Measurements from ENCODE around the gene KIF26B. TPM values are rescaled to one million over a fixed set of nuclear protein-coding genes. Genes with fewer than 3 reads are reported as not detected.
"Not testable (repeated sequence)": the region's sequence is repeated elsewhere in the genome, so short reads cannot be mapped to it uniquely, and the experiment has no call there.

Gene KIF26B
- 10 to 100 TPM; 29.8 to 33.7 (median 30.3) TPM for polyA plus RNA-seq (ENCODE audit: insufficient read length in 3 of 3)

- no peak for DNase-seq (ENCODE audit: low read depth in 3 of 3, low spot score in 2 of 3)
Measured at GRCh38 chr1:245154429-245155271, at the start of gene KIF26B. Gene KIF26B, plus strand, starts transcription at chr1:245154985. Its CDS starts 440 bp downstream, at chr1:245155425.

GRCh38 chr1:245105042-245105441 lies 49.7 kb upstream of the KIF26B start:
- no peak for DNase-seq (ENCODE audit: low read depth in 3 of 3, low spot score in 2 of 3)

- no peak for DNase-seq (ENCODE audit: low read depth in 3 of 3, low spot score in 2 of 3)
Measured at GRCh38 chr1:245105815-245106410, 48.9 kb upstream of the KIF26B start.

DNA sequence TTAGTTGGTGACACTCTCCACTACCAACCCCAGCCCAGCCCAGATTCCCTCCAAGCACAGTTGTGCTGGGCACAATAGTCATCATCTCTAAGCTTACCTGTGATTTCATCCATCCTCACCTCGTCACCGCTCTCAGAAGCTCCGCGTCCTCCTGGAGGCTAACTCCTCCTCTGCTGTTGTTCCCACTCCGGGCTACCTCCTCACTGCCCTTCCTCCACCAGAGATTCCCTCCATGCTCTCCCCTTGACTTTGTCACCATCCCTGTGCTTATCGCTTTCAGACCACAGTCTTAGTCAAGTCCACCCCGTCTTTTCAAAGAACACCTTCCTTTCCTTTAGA lies 47.0 kb upstream of the KIF26B start:
- DNase-seq (ENCODE audit: low read depth in 3 of 3, low spot score in 2 of 3) = no peak

GRCh38 chr1:245108246-245108645 lies 46.5 kb upstream of the KIF26B start:
- DNase-seq (ENCODE audit: low read depth in 3 of 3, low spot score in 2 of 3) = no peak

DNA sequence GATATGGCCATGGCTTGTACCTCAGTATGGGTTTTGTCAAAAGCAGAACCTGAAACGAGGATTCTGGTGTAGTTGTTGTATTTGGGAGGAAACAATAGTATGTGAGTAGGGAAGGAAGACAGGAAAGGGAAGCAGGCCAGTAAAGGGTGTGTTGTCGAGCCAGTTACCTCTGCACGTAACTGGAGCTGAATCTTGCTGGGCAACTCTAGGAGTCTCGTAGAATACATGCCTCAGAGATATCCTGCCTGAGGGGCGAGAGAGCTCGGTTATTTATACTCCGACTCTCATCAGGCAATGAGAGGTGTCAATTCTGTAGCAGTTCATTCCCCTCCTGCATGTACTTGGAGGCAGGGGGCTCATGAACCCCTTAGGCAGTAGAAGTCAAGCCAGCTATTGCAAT lies 45.9 kb upstream of the KIF26B start:
- no peak for DNase-seq (ENCODE audit: low read depth in 3 of 3, low spot score in 2 of 3)

DNA sequence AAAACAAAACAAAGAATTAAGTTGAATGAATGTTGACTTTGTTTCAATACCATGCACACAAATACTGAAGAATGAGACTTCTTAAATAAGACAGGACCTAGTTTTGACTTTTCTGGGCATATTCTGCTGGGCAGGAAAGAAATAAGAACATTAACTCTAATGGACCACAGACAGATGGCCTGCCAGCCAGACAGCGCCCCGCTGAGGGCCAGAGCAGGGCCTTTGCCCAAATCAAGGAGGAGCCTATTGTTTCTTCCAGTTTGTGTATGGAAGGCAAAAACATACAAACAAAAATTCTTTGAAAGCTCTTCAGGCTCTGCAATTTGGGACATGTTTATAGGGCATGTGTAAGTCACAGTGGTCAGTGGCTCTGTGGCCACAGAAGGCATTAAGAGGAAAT lies 44.4 kb upstream of the KIF26B start:
- DNase-seq (ENCODE audit: low read depth in 3 of 3, low spot score in 2 of 3) = no peak

DNA sequence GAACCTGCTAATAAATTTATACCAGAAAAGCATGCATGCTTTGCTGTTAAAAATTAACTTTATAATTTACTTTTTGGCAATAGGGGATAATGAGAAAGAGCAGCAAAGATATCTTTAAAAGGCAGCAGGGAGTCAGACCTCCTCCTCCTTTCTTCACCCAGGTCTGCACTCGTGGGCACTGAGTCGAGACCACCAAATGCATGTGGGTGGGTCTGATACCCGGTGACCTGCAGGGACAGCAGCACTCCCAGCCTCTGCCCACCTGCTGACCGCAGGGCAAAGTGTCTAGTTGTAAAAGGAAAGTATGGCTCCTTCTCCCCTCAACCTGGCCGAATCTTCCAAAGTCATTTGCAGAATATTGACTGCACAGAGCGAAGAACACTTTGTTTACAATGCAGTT lies 43.7 kb upstream of the KIF26B start:
- DNase-seq (ENCODE audit: low read depth in 3 of 3, low spot score in 2 of 3) = no peak

GRCh38 chr1:245113649-245114048 lies 41.1 kb upstream of the KIF26B start:
- DNase-seq (ENCODE audit: low read depth in 3 of 3, low spot score in 2 of 3) = no peak

- DNase-seq (ENCODE audit: low read depth in 3 of 3, low spot score in 2 of 3) = no peak
Measured at GRCh38 chr1:245116131-245116530, 38.7 kb upstream of the KIF26B start.

DNA sequence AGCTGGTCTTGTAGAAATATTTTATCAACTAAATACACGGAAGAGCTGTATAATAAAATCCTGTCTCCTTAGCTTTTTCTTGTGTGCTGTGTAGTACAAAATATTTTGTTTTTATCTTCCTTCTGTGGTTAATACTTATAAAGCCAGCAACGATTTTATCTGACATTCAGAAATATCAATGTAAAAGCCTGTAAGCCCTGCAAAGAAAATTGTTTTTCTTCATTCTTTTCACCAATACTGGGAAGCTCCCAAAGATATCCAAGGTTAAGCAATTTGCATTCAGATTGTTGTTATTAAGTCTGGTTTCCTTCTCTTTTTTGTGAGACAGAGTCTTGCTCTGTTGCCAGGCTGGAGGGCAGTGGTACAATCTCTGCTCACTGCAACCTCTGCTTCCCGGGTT lies 38.0 kb upstream of the KIF26B start:
- DNase-seq (ENCODE audit: low read depth in 3 of 3, low spot score in 2 of 3) = no peak

DNA sequence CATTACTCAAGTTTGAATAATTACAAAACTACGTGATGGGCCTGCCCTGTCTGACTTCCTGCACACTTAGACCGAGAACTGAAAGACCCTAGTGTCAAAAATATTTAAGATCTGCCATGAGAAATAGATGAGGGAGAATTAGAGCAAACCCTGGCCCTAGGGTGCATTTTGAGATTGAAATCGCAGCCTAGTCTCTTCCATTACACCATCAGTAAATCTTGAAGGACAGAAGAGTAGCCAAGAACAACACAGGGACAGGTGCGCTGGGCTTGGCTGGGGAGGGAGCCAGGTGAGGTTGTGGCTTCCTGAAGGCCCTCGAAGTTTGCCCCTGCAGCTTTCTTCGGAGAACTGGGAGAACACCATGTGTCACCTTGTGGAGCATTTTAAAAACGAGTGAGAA lies 36.7 kb upstream of the KIF26B start:
- DNase-seq (ENCODE audit: low read depth in 3 of 3, low spot score in 2 of 3) = no peak

DNA sequence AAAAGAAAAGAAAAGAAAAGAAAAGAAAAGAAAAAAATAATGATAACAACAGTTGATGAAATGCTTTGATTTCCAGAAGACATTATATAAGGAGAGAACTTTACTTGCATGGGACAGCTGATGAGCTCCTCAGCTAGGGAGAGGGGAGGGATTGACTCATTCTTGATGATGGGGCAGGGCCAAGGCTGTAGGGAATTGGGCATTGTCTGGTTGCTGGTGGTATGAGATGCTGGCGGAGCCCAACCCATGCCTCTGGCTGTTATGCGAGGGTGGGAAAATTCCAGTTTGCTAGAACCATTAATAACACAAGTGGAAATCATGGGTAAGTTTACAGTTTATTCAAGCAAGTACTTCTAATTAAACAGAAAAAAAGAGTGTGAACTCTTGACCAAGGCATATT lies 36.0 kb upstream of the KIF26B start:
- no peak for DNase-seq (ENCODE audit: low read depth in 3 of 3, low spot score in 2 of 3)

GRCh38 chr1:245121523-245121922 lies 33.3 kb upstream of the KIF26B start:
- no peak for DNase-seq (ENCODE audit: low read depth in 3 of 3, low spot score in 2 of 3)

GRCh38 chr1:245124241-245124640 lies 30.5 kb upstream of the KIF26B start:
- no peak for DNase-seq (ENCODE audit: low read depth in 3 of 3, low spot score in 2 of 3)

- DNase-seq (ENCODE audit: low read depth in 3 of 3, low spot score in 2 of 3) = no peak
Measured at GRCh38 chr1:245124644-245125043, 30.1 kb upstream of the KIF26B start.

- DNase-seq (ENCODE audit: low read depth in 3 of 3, low spot score in 2 of 3) = no peak
Measured at GRCh38 chr1:245126530-245126929, 28.3 kb upstream of the KIF26B start.

GRCh38 chr1:245128381-245129101 lies 26.2 kb upstream of the KIF26B start:
- no peak for DNase-seq (ENCODE audit: low read depth in 3 of 3, low spot score in 2 of 3)

- no peak for DNase-seq (ENCODE audit: low read depth in 3 of 3, low spot score in 2 of 3)
Measured at GRCh38 chr1:245129319-245130240, 25.2 kb upstream of the KIF26B start.

GRCh38 chr1:245130281-245131025 lies 24.3 kb upstream of the KIF26B start:
- DNase-seq (ENCODE audit: low read depth in 3 of 3, low spot score in 2 of 3) = not testable (repeated sequence)
